T-cell (primary cell): ENCODE data around the gene MYADML2. TPM values are rescaled to one million over a fixed set of nuclear protein-coding genes. Genes with fewer than 3 reads are reported as not detected.

Experiments
- ATAC-seq, 4 experiments: fragments of 200-7000 bp in 3 of 4; fragments of 150-1000 bp in 1 of 4; cut with Tn5 transposase; replicated peaks in 1 of 4; 1 replicate in 3 of 4; 2 replicates in 1 of 4; pipeline ENCODE4 v1.10.0; 2021; ENCODE audit warnings: moderate library complexity in 3 of 4, mild to moderate bottlenecking in 2 of 4, moderate number of reproducible peaks in 1 of 4
- CTCF ChIA-PET, 2 donors: fragments of 300-600 bp; sonication (Branson Sonifier 250); formaldehyde crosslinking; loops; one replicate each; lab custom pipeline; 2022; ENCODE audit warnings: antibody characterized with exemption in 2 of 2; lab: Charles Lee
- POLR2A ChIA-PET, 2 donors: fragments of 300-600 bp; sonication (Branson Sonifier 250); formaldehyde crosslinking; loops; one replicate each; lab custom pipeline; 2022; ENCODE audit warnings: antibody characterized with exemption in 2 of 2; lab: Charles Lee
- DNase-seq, 35 experiments: peaks; one replicate each; pipeline versions ENCODE4 v3.0.0 to v3.0.0-alpha.2; 2013 to 2023
- H3K27ac ChIP-seq: one replicate; pipeline ENCODE4 v1.5.1; 2013; ENCODE audit warnings: low read length
- H3K27me3 ChIP-seq, 2 experiments: replicated peaks in 1 of 2; 1 replicate in 1 of 2; 2 replicates in 1 of 2; pipeline versions ENCODE4 v1.6.1 to v1.7.0; 2013; ENCODE audit warnings: low read length in 1 of 2, mixed read lengths in 1 of 2; ENCODE audit not compliant: control insufficient read depth in 2 of 2, insufficient read depth in 2 of 2; ENCODE audit errors: extremely low read depth in 1 of 2
- H3K36me3 ChIP-seq, 2 donors: 1 replicate in 1 of 2; 2 replicates in 1 of 2; pipeline versions ENCODE4 v1.6.1 to v1.7.0; 2013; ENCODE audit warnings: low read length in 1 of 2; ENCODE audit not compliant: control insufficient read depth in 2 of 2, insufficient read depth in 1 of 2; ENCODE audit errors: extremely low read depth in 1 of 2
- H3K4me1 ChIP-seq, 2 experiments: 1 replicate in 1 of 2; 2 replicates in 1 of 2; pipeline versions ENCODE4 v1.6.1 to v1.7.0; 2013; ENCODE audit warnings: low read length in 2 of 2, mixed read lengths in 1 of 2; ENCODE audit not compliant: insufficient read depth in 2 of 2, control insufficient read depth in 1 of 2; ENCODE audit errors: extremely low read depth in 1 of 2
- H3K4me3 ChIP-seq, 2 donors: 1 replicate in 1 of 2; 2 replicates in 1 of 2; pipeline versions ENCODE4 v1.5.1 to v1.7.0; 2013; ENCODE audit warnings: mild to moderate bottlenecking in 2 of 2, low read length in 1 of 2, moderate library complexity in 1 of 2; ENCODE audit not compliant: control insufficient read depth in 1 of 2; ENCODE audit errors: extremely low read depth in 1 of 2
- H3K9me3 ChIP-seq: 2 replicates; pipeline ENCODE4 v1.7.0; 2013
- H3K27ac Mint-ChIP-seq, 2 donors: one replicate each; pipeline ENCODE4 v1.8.0; 2020 to 2021; ENCODE audit warnings: mild to moderate bottlenecking in 2 of 2, mixed read lengths in 2 of 2
- H3K27me3 Mint-ChIP-seq, 2 donors: one replicate each; pipeline ENCODE4 v1.8.0; 2021 to 2022; ENCODE audit warnings: mixed read lengths in 2 of 2
- H3K36me3 Mint-ChIP-seq: one replicate; pipeline ENCODE4 v1.8.0; 2021; ENCODE audit warnings: mixed read lengths
- H3K4me1 Mint-ChIP-seq, 3 donors: one replicate each; pipeline ENCODE4 v1.8.0; 2020 to 2022; ENCODE audit warnings: mixed read lengths in 3 of 3, mild to moderate bottlenecking in 1 of 3
- H3K4me3 Mint-ChIP-seq, 3 donors: one replicate each; pipeline ENCODE4 v1.8.0; 2020 to 2022; ENCODE audit warnings: mild to moderate bottlenecking in 3 of 3, mixed read lengths in 3 of 3, moderate library complexity in 3 of 3
- H3K9me3 Mint-ChIP-seq, 3 donors: one replicate each; pipeline ENCODE4 v1.8.0; 2020 to 2022; ENCODE audit warnings: mixed read lengths in 3 of 3
- WGBS: methylation state at CpG from one replicate; pipeline ENCODE4 v1.1.5; 2013; ENCODE audit warnings: missing lambda C conversion rate; ENCODE audit not compliant: insufficient coverage; 5-methylcytosine and 5-hydroxymethylcytosine counted together
- total RNA-seq, 35 experiments: library from RNA in 6 of 35; stranded (reverse) in 6 of 35; fragments of 120-200 nt in 1 of 35; gene quantifications; one replicate each; pipeline versions ENCODE4 v1.2.1 to v1.2.4 and lab custom pipeline; 2013 to 2026

The MYADML2 gene
- total RNA-seq, 5 donors from 2014 or later (not counting 1 experiment from before 2014, with no cell fraction given) = not detected

DNA sequence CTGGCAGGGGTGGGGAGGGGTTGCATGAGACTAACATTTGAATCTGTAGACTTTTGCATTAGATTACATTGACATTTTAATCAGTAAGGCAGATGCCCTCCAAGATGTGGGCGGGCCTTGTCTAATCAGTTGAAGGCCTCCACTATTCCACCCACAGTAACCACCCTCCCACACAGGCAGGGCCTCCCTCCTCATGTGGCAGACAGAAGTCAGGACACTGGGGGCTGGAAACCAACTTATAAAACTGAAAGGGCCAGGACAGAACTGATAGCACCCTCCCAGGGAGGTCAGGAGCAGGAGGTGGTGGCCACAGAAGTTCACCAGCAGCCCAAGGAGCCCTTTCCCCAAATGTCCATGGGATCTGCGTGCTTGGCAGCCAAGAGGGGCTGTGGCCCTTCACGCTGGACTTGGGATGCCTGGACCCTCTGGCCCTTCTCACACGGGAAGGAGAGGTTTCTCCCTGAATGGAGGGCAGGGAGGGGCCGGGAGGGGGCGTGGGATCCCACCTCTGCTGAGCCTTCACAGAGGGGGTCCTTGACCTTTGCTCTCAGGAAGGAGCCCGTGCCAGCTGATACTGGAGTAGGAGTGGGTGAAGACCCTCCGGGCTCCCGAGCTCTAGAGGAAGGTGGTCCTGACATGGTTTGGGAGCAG, 14.6 kb downstream of the MYADML2 start:
- POLR2A ChIA-PET = no interaction called here
- no peak overlapping the region for H3K27ac Mint-ChIP-seq

DNA sequence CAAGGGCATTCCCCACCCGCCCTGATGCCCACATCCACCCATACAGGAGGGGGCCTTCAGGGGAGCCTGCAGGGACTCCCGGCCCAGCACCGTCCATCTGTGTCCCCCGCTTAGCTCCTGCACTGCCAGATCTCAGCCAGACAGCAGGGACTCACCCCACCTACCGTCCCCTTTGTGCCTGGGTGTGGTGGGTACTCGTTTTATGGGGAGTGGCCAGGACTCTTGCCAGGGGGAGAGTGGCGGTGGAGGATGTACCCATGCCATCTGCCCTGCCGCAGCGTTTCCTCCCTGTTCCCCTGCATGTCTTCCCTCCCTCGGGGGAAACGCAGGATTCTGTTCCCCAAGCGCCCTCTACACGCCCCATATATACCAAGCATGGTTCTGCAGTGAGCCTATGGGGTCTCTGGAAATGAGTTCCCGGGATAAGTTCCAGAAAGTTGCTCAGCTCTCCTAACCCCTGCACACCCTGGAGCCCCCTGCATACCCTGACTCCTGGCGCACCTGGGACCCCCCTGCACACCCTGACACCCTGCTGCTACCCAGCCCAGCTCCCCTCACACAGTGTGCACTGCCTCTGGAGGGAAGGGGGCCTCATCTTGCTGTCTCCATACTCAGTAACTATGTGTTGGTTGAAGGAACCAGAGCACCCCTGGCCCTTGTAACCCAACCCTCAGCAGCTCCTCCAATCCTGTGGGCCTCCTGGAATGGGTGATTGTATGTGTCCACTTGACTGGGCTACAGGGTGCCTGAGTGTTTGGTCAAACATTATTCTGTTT, 15.3 kb downstream of the MYADML2 start:
- peaks cover 0 to 25% of the 10 kb centered on the region in 2 donors for H3K27me3 Mint-ChIP-seq
- Histone ChIP-seq H3K4me3 (no peak overlapping the region), H3K36me3 (peaks cover 0 to 4% of the 10 kb centered on the region in 2 donors), H3K27me3 (peaks cover 2 to 57% of the 10 kb centered on the region in 2 experiments), H3K27ac (no peak overlapping the region), H3K9me3 (no peaks in the 10 kb centered on the region), H3K4me1 (peaks cover 3 to 18% of the 10 kb centered on the region in 2 experiments)
- ATAC-seq (no peak), DNase-seq (no peak)
- CTCF ChIA-PET = no interaction called here
- H3K9me3 Mint-ChIP-seq = no peaks in the 10 kb centered on the region
- H3K36me3 Mint-ChIP-seq = no peaks in the 10 kb centered on the region
- no CpG with 5 or more reads among the region's 15 CpGs for WGBS
- no peak overlapping the region for H3K27ac Mint-ChIP-seq
- POLR2A ChIA-PET = no interaction called here
- H3K4me3 Mint-ChIP-seq = no peak overlapping the region
- H3K4me1 Mint-ChIP-seq = peaks cover under 1 to 9% (median 5%) of the 10 kb centered on the region in 3 donors

More for the DNA sequence above, 14.6 kb downstream of the MYADML2 start:
- no peak overlapping the region for H3K4me3 Mint-ChIP-seq
- Histone ChIP-seq H3K9me3 (no peaks in the 10 kb centered on the region), H3K4me1 (peaks cover 4 to 22% of the 10 kb centered on the region in 2 experiments), H3K36me3 (peaks cover 0 to 4% of the 10 kb centered on the region in 2 donors), H3K27me3 (peaks cover 2 to 59% of the 10 kb centered on the region in 2 experiments), H3K4me3 (no peak overlapping the region), H3K27ac (no peak overlapping the region)
- H3K36me3 Mint-ChIP-seq = no peaks in the 10 kb centered on the region
- H3K9me3 Mint-ChIP-seq = no peaks in the 10 kb centered on the region
- H3K27me3 Mint-ChIP-seq = peaks cover 0 to 25% of the 10 kb centered on the region in 2 donors
- CTCF ChIA-PET = no interaction called here
- peaks cover 0 to 8% (median 6%) of the 10 kb centered on the region in 3 donors for H3K4me1 Mint-ChIP-seq
- 87% methylated on average over 8 of the region's 9 CpGs for WGBS
- no peak for DNase-seq
- ATAC-seq = no peak

DNA sequence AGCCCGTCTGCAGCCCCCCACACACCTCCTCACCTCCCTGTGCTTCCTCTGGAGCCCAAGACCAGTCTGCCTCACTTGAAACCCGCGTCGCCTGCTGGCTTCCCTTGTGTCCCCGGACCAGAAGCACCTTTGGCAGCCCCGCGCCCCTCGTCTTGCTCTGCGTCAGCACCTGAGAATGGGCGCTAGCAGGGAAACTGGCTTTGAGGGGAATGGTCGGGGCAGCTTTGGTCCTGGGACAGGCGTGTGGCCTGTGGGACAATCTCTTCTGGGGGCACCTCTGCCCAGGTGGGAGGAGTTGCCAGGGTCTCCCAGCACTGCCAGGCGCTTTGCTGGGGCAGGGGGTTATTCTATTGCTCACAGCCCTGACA, 15.9 kb downstream of the MYADML2 start:
- no peak overlapping the region for H3K27ac ChIP-seq
- H3K4me3 ChIP-seq = no peak overlapping the region
- H3K9me3 ChIP-seq = no peaks in the 10 kb centered on the region
- H3K36me3 ChIP-seq = peaks cover 0 to 4% of the 10 kb centered on the region in 2 donors
- POLR2A ChIA-PET = no interaction called here
- peaks cover 2 to 53% of the 10 kb centered on the region in 2 experiments for H3K27me3 ChIP-seq
- H3K27me3 Mint-ChIP-seq = peaks cover 0 to 25% of the 10 kb centered on the region in 2 donors
- H3K4me1 ChIP-seq = peaks cover 4 to 19% of the 10 kb centered on the region in 2 experiments
- no peaks in the 10 kb centered on the region for H3K36me3 Mint-ChIP-seq
- 87% methylated on average over 10 of the region's 13 CpGs for WGBS
- H3K4me1 Mint-ChIP-seq = peaks cover 6 to 15% (median 7%) of the 10 kb centered on the region in 3 donors
- no peak overlapping the region for H3K27ac Mint-ChIP-seq
- no peak overlapping the region for H3K4me3 Mint-ChIP-seq
- no peaks in the 10 kb centered on the region for H3K9me3 Mint-ChIP-seq
- DNase-seq (no peak), ATAC-seq (no peak)
- CTCF ChIA-PET = no interaction called here

DNA sequence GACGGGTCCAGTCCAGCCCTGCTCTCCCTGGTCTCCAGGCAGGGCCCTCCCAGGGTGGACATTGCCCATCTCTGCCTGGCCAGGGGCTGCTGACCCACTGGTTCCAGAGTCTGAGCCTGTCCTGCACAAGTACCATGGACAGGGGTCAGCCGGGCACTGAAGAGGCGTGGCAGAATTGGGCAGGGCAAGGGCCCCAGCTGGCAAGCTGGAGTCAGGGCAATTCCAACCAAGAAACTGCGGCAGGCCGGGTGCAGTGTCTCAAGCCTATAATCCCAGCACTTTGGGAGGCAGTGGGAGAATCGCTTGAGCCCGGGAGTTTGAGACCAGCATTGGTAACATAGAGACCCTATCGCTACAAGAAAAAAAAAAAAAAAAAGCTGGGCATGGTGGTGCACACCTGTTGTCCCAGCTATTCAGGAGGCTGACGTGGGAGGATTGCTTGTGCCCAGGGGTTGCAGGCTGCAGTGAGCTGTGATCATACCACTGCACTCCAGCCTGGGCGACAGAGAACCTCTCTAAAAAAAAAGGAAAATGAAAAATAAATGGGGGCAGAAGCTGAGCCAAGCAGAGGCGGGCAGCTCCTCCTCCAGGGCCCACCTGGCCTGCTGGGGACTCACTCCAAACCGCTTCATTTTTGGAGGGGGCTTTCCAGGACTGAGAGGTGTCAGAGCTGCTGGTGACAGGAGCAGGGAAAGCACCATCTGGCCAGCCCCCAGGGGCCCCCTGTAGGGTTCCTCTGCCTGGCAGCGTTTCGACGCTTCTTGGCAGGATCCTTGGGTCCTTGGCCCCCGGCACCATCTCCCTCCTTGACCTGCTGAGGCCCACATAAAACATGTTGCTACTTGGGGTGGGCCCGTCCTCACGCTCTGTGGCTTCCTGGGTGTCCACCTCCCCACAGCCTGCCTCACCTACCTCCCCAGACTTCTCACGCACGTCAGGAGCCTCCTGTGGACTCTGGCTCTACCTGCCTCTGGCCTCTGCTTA, 16.6 kb downstream of the MYADML2 start:
- no peak overlapping the region for H3K27ac ChIP-seq
- Mint-ChIP-seq H3K27me3 (peaks cover 0 to 25% of the 10 kb centered on the region in 2 donors), H3K36me3 (no peaks in the 10 kb centered on the region), H3K4me1 (peaks cover 12 to 18% (median 13%) of the 10 kb centered on the region in 3 donors), H3K9me3 (no peaks in the 10 kb centered on the region), H3K4me3 (peak overlapping the region in 1 of 3 donors; percentile 65), H3K27ac (no peak overlapping the region)
- no peaks in the 10 kb centered on the region for H3K9me3 ChIP-seq
- ATAC-seq (no peak), DNase-seq (no peak)
- peaks cover 6 to 25% of the 10 kb centered on the region in 2 experiments for H3K4me1 ChIP-seq
- POLR2A ChIA-PET = no interaction called here
- H3K27me3 ChIP-seq = peaks cover 2 to 53% of the 10 kb centered on the region in 2 experiments
- peaks cover 0 to 4% of the 10 kb centered on the region in 2 donors for H3K36me3 ChIP-seq
- H3K4me3 ChIP-seq = no peak overlapping the region
- WGBS = 56% methylated on average over 12 of the region's 20 CpGs
- CTCF ChIA-PET = interaction anchor here in 1 of 2 donors (0.5 kb wide), 1 partner anchor 29 kb away, joined by 3 read pairs; no protein-coding TSS in a partner anchor

DNA sequence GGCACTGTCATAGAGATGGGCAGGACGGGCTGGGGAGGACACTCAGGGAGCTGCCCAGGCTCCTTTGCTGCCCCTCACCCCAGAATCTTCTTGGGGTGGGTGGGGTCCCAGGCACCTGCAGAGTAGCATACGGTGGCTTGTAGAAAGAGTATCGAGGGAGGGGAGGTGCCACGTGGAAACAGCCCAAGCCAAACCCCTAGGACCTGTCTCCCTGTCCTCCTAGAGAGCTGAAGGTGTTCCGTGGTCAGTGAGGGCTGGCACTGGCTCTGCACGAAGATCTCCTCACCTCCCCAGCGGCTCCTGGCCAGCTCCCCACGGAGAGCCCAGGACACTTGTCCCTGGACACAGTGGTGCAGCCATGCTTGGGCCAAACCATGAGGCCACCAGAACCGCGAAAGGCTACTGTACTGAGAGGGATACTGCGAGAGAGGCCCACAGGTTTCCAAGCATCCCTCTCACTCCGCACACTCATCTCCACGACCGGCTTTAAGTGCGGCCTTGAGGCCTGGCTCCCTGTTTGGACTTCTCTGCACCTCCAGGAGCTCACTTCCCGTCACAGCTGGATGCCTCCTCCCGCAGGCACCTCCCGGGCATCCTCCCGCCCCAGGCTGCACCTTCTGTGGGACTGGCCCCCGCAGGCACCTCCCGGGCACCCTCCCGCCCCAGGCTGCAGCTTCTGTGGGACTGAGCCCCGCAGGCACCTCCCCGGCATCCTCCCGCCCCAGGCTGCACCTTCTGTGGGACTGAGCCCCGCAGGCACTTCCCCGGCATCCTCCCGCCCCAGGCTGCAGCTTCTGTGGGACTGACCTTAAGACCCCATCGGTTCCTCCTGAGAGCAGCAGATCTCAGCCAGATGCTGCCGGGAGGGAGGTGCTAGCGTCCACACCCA, 17.5 kb downstream of the MYADML2 start:
- CTCF ChIA-PET = no interaction called here

More for the DNA sequence above, 17.5 kb downstream of the MYADML2 start:
- Mint-ChIP-seq H3K4me3 (peak overlapping the region in 2 of 3 donors; percentile 34 to 65), H3K4me1 (peaks cover 15 to 27% (median 18%) of the 10 kb centered on the region in 3 donors), H3K36me3 (no peaks in the 10 kb centered on the region), H3K27me3 (peaks cover 0 to 25% of the 10 kb centered on the region in 2 donors), H3K9me3 (no peaks in the 10 kb centered on the region), H3K27ac (no peak overlapping the region)
- ATAC-seq (no peak), DNase-seq (no peak)
- POLR2A ChIA-PET = no interaction called here
- peaks cover 2 to 53% of the 10 kb centered on the region in 2 experiments for H3K27me3 ChIP-seq
- no peaks in the 10 kb centered on the region for H3K9me3 ChIP-seq
- peaks cover 0 to 4% of the 10 kb centered on the region in 2 donors for H3K36me3 ChIP-seq
- no peak overlapping the region for H3K4me3 ChIP-seq
- WGBS = 92% methylated on average over 24 of the region's 31 CpGs
- peaks cover 15 to 35% of the 10 kb centered on the region in 2 experiments for H3K4me1 ChIP-seq
- no peak overlapping the region for H3K27ac ChIP-seq
